Parathyroid adenoma (tissue), 2 donors: Measurements from ENCODE around the gene BAIAP2.
A peak's percentile ranks its signal among the peaks of the same experiment; 100 is the strongest.

Experiments used
- H2AFZ ChIP-seq: fragments of 300-600 bp; sonication (generic); one replicate; pipeline ENCODE4 v1.7.0; 2017; ENCODE audit warnings: antibody characterized with exemption, mild to moderate bottlenecking
- H3K27ac ChIP-seq: fragments of 300-600 bp; sonication (generic); one replicate; pipeline ENCODE4 v1.7.0; 2017
- H3K27me3 ChIP-seq: fragments of 300-600 bp; sonication (generic); one replicate; pipeline ENCODE4 v1.7.0; 2017; ENCODE audit warnings: low read length; ENCODE audit not compliant: control insufficient read depth, insufficient read depth
- H3K36me3 ChIP-seq: fragments of 300-600 bp; sonication (generic); one replicate; pipeline ENCODE4 v1.7.0; 2017; ENCODE audit warnings: low read length; ENCODE audit not compliant: control insufficient read depth, insufficient read depth
- H3K4me1 ChIP-seq: fragments of 300-600 bp; sonication (generic); one replicate; pipeline ENCODE4 v1.7.0; 2017; ENCODE audit warnings: control low read depth
- H3K4me2 ChIP-seq: fragments of 300-600 bp; sonication (generic); one replicate; pipeline ENCODE4 v1.7.0; 2017; ENCODE audit warnings: low read length
- H3K4me3 ChIP-seq: fragments of 300-600 bp; sonication (generic); one replicate; pipeline ENCODE4 v1.7.0; 2017; ENCODE audit warnings: low read depth, low read length
- H3K79me2 ChIP-seq: fragments of 300-600 bp; sonication (generic); one replicate; pipeline ENCODE4 v1.7.0; 2017; ENCODE audit warnings: control low read depth
- H3K9ac ChIP-seq: fragments of 300-600 bp; sonication (generic); one replicate; pipeline ENCODE4 v1.7.0; 2017; ENCODE audit warnings: mild to moderate bottlenecking
- H3K9me3 ChIP-seq: fragments of 300-600 bp; sonication (generic); one replicate; pipeline ENCODE4 v1.7.0; 2017; ENCODE audit warnings: low read length; ENCODE audit not compliant: control insufficient read depth
- CTCF ChIP-seq: fragments of 300-600 bp; sonication (generic); IDR thresholded peaks from one replicate; pipeline ENCODE4 v1.7.0; 2017; ENCODE audit warnings: antibody characterized with exemption, mild to moderate bottlenecking
- donor health status: primary hyperparathyroidism.

The BAIAP2 gene

GRCh38 chr17:81018044-81018802 is 16.7 kb upstream of the BAIAP2 start:
- H3K79me2 ChIP-seq = no peaks in the 10 kb centered on the region
- no peaks in the 10 kb centered on the region for H3K36me3 ChIP-seq
- TF ChIP-seq CTCF = no peak
- no peaks in the 10 kb centered on the region for H3K9me3 ChIP-seq
- no peak overlapping the region for H3K9ac ChIP-seq
- peak overlapping the region; percentile 50 for H3K4me3 ChIP-seq
- no peaks in the 10 kb centered on the region for H3K27me3 ChIP-seq
- peak overlapping the region; percentile 70 for H3K27ac ChIP-seq
- H2AFZ ChIP-seq = peak overlapping the region; percentile 68
- H3K4me1 ChIP-seq = peaks cover 3% of the 10 kb centered on the region
- H3K4me2 ChIP-seq = peak overlapping the region; percentile 77

GRCh38 chr17:81019563-81020442 is 15.1 kb upstream of the BAIAP2 start:
- no peaks in the 10 kb centered on the region for H3K9me3 ChIP-seq
- H3K27me3 ChIP-seq = no peaks in the 10 kb centered on the region
- H3K36me3 ChIP-seq = no peaks in the 10 kb centered on the region
- H3K27ac ChIP-seq = no peak overlapping the region
- H3K4me2 ChIP-seq = no peak overlapping the region
- H3K4me3 ChIP-seq = no peak overlapping the region
- H3K4me1 ChIP-seq = peaks cover 3% of the 10 kb centered on the region
- no peak overlapping the region for H2AFZ ChIP-seq
- H3K79me2 ChIP-seq = no peaks in the 10 kb centered on the region
- TF ChIP-seq CTCF = no peak
- H3K9ac ChIP-seq = no peak overlapping the region

GRCh38 chr17:81020443-81020766 is 14.5 kb upstream of the BAIAP2 start:
- no peaks in the 10 kb centered on the region for H3K9me3 ChIP-seq
- no peaks in the 10 kb centered on the region for H3K36me3 ChIP-seq
- H3K4me2 ChIP-seq = no peak overlapping the region
- no peaks in the 10 kb centered on the region for H3K27me3 ChIP-seq
- H3K4me3 ChIP-seq = no peak overlapping the region
- no peak overlapping the region for H3K27ac ChIP-seq
- TF ChIP-seq CTCF = no peak
- no peaks in the 10 kb centered on the region for H3K79me2 ChIP-seq
- H3K4me1 ChIP-seq = peaks cover 3% of the 10 kb centered on the region
- H2AFZ ChIP-seq = no peak overlapping the region
- H3K9ac ChIP-seq = no peak overlapping the region

GRCh38 chr17:81020767-81021497 is 14.0 kb upstream of the BAIAP2 start:
- Histone ChIP-seq H3K27me3 (no peaks in the 10 kb centered on the region), H2AFZ (no peak overlapping the region), H3K4me2 (no peak overlapping the region), H3K9me3 (no peaks in the 10 kb centered on the region), H3K9ac (no peak overlapping the region), H3K79me2 (no peaks in the 10 kb centered on the region), H3K27ac (no peak overlapping the region), H3K4me1 (peaks cover 3% of the 10 kb centered on the region), H3K4me3 (no peak overlapping the region), H3K36me3 (no peaks in the 10 kb centered on the region)
- no peak for TF ChIP-seq CTCF
